HCEC 1CT (cell line): Measurements from ENCODE around the gene BARHL1.
"Not testable (repeated sequence)": the region's sequence is repeated elsewhere in the genome, so short reads cannot be mapped to it uniquely, and the experiment has no call there.

ENCODE experiments used
- DNase-seq: peaks from one replicate; pipeline ENCODE4 v3.0.0-alpha.2; 2017

BARHL1 gene

DNA sequence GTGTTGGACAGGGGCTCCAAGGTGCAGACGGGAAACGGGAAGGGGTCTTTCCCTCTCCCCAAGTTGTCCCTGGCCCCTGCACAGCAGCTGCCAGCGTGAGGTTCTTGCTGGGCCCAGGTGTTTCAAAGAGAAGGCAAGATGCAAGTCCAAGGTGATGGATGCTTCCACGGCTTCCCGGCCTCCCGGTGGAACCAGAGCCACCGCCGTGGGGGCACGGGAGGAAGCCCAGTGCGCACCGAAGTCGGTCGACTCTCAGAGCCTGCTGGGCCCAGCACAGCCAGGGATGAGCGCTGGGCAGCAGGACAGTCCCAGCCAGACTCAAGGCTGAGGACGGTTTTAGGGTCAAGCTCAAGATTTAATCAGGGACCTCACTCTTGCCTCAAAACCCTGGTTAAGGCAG is 25.2 kb upstream of the BARHL1 start:
- no peak for DNase-seq

- no peak for DNase-seq
These were observed 22.7 kb upstream of the BARHL1 start for GRCh38 chr9:132559711-132560110.

GRCh38 chr9:132560616-132561202 is 21.7 kb upstream of the BARHL1 start:
- no peak for DNase-seq

DNA sequence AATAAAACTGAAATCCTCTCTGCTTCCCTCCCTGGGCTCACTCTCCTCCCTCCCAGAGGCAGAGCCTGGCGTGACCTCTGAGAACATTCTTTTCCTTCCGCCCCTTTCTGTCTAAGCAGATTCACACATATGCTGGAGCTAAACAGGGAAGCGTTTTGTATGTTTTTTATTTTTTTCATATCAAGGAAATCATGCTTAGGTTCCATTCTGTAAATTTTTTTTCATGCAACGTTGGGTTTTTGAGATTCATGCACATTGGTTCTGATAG is 20.2 kb upstream of the BARHL1 start:
- no peak for DNase-seq

- no peak for DNase-seq
These were observed 17.9 kb upstream of the BARHL1 start for GRCh38 chr9:132564526-132564925.

DNA sequence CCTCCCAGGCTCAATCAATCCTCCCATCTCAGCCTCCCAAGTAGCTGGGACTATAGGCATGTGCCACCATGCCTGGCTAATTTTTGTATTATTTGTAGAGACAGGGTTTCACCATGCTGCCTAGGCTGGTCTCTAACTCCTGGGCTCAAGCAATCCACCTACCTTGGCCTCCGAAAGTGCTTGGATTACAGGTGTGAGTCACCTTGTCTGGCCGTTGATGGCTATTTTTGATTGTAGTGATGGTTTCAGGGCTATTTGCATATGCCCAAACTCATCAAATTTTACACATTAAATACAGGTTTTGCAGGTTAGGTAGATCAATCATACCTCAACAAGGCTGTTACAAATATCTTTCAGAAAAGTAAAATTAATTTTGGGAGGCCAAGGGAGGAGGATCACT is 13.6 kb upstream of the BARHL1 start:
- DNase-seq = not testable (repeated sequence)

- DNase-seq = no peak
These were observed 10.4 kb upstream of the BARHL1 start for GRCh38 chr9:132571806-132572600.

- DNase-seq = peak; percentile 20
These were observed 9.5 kb upstream of the BARHL1 start for GRCh38 chr9:132572921-132573320.

GRCh38 chr9:132575005-132575609 is 7.3 kb upstream of the BARHL1 start:
- peak; percentile 70 for DNase-seq

GRCh38 chr9:132575811-132576210 is 6.6 kb upstream of the BARHL1 start:
- DNase-seq = no peak

DNA sequence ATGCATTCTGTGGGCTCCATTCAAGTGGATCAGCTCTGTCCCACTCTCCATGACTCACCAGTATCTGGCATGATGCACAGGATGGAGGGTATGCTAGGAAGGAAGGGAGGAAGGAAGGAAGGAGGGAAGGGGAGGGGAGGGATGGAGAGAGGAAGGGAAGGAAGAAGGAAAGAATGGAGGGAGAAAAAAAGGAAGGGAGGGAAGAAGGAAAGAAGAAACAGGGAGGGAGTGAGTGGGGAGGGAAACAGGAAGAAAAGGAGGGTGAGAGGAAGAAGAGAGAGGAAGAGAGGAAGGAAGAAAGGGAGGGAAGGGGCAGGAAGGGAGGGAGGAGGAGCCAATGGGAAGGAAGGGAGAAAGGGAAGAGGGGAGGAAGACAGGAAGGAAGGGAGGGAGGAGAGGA is 5.3 kb upstream of the BARHL1 start:
- DNase-seq = no peak

DNA sequence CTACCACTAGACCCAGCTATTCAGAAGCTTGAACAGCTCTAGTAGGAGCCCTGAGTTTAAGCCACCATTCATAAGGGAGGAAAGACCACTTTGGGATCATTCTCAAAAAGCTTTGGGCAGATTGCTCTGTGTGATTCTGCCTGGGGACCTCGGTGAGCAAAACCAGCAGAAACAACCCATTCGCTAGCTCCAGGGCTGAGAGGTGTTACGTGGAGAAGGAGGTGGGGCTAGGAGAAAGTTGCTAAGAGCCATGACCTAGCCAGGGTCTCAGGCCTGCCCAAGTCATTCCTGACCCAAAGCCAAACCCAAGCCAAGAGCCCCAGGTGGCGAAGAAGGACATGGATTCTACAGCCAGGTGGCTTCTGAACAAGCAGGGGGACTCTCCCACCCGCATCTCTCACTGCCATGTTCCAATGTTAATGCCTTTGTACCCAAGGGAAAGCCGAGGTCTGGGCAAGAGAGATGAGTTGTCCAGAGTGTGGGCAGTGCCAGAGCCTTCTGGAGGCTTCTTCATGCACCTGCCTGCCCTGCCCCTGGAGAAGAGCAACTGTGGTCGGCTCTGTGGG is 4.0 kb upstream of the BARHL1 start:
- no peak for DNase-seq

DNA sequence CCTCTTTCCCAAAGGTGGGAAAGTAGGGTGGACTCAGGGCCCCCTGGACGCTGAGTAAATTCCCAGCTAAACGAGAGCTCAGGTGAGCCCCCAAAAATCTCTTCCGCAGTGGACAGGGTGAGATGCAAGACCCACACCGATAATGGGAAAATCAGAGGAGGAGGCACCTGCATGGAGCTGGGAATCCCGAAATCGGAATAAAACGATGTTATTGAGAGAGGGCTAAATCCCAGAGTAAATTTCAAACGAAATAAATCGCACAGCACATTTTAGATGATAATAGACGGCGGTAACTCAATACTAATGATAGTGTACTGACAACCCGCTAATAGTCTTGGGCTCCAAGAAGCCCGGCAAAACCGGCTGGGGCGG is 3.0 kb upstream of the BARHL1 start:
- DNase-seq = no peak

GRCh38 chr9:132582786-132583583 is 579 bp downstream of the BARHL1 start:
- no peak for DNase-seq

DNA sequence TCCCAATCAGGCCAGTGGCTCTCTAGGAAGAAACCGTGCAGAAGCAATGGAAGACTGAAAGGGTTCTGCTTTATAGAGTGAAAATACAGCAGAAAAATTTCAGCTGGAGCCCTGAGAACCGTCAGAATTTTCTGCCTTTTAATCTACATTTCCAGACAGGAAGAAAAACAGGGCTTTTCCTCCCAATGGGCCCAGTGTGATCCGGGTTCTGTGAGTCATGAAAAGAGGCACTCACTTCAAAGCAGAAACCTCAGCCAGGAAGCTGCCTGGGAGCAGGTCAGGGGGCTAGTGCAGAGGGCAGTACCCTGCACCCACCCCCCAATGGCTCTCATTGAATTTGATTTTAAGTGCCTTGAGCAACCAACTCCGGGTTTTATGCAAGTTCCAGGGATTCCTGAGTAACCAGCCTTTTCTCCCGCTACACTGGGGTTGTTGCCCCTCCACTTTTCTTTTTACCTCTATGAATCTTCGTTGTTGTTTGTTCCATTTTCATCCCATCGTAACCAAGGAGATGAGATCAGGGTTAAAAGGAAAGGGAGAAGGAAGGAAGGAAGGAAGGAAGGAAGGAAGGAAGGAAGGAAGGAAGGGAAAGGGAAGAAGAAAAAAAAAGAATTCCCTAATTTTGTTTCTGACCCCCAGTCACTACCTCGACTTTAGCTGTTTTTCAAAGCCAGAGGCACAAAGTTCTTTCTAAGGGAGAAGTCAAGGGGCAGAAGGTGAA is 1.3 kb downstream of the BARHL1 start:
- DNase-seq = no peak

- peak; percentile 53 for DNase-seq
These were observed 2.5 kb downstream of the BARHL1 start for GRCh38 chr9:132584601-132585560.

GRCh38 chr9:132585954-132586829 is 3.8 kb downstream of the BARHL1 start:
- no peak for DNase-seq

GRCh38 chr9:132586830-132587591 is 4.6 kb downstream of the BARHL1 start:
- DNase-seq = no peak

DNA sequence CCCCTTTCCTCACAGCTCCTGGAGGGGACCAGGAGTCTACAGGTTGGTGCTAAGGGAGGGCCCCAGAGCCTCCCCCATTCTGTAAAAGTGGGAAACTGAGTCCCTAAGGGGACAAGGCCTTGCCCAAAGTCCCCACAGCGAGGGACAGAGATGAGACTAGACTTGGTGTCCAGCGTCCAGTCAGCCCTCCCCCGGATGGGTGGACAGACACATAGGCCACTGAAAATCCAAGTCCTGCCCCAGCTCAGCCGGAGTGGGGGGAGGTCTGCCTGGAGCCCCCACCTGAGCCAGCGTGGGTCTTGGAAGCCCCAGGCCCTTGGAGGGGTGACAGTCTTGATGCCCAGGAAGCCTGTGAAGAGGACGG is 5.2 kb downstream of the BARHL1 start:
- no peak for DNase-seq

GRCh38 chr9:132588098-132588497 is 5.7 kb downstream of the BARHL1 start:
- DNase-seq = no peak
